HL-60 (cell line): Measurements from ENCODE around the gene NCEH1.

Source experiments
- DNase-seq, 2 experiments: peaks; one replicate each; pipeline ENCODE4 v3.0.0-alpha.2; 2010 to 2020; ENCODE audit warnings: low read depth in 1 of 2, low spot score in 1 of 2
- H3K27ac ChIP-seq: fragments of 250-450 bp; sonication (Bioruptor Pico); replicated peaks from 2 replicates; pipeline ENCODE4 v1.5.1; 2020; ENCODE audit warnings: mild to moderate bottlenecking, moderate library complexity
- H3K27me3 ChIP-seq: fragments of 250-450 bp; sonication (Bioruptor Pico); 2 replicates; pipeline ENCODE4 v1.5.1; 2021; ENCODE audit warnings: mild to moderate bottlenecking, moderate library complexity; ENCODE audit not compliant: insufficient read depth, poor library complexity, severe bottlenecking
- H3K4me3 ChIP-seq: replicated peaks from 2 replicates; pipeline ENCODE4 v1.5.1; 2011; ENCODE audit warnings: mild to moderate bottlenecking, control low read depth, low read length; ENCODE audit not compliant: insufficient read depth
- GABPA ChIP-seq: IDR thresholded peaks from 2 replicates; pipeline ENCODE4 v1.6.1; 2012; ENCODE audit warnings: low read depth
- POLR2AphosphoS5 ChIP-seq: IDR thresholded peaks from 2 replicates; pipeline ENCODE4 v1.6.1; 2012; ENCODE audit warnings: low read depth
- SPI1 ChIP-seq: IDR thresholded peaks from 2 replicates; pipeline ENCODE4 v1.6.1; 2012; ENCODE audit warnings: low read depth, mild to moderate bottlenecking, borderline replicate concordance
- TF ChIP-seq, protein P1 (sequence below): IDR thresholded peaks from 2 replicates; pipeline ENCODE4 v1.6.1; 2012; ENCODE audit warnings: low read depth; ENCODE audit not compliant: insufficient replicate concordance
- TF ChIP-seq, protein P2 (sequence below): IDR thresholded peaks from one replicate; pipeline ENCODE4 v1.5.1; 2011; ENCODE audit warnings: low read length, control low read depth, inconsistent platforms; ENCODE audit not compliant: insufficient read depth

The NCEH1 gene

DNA sequence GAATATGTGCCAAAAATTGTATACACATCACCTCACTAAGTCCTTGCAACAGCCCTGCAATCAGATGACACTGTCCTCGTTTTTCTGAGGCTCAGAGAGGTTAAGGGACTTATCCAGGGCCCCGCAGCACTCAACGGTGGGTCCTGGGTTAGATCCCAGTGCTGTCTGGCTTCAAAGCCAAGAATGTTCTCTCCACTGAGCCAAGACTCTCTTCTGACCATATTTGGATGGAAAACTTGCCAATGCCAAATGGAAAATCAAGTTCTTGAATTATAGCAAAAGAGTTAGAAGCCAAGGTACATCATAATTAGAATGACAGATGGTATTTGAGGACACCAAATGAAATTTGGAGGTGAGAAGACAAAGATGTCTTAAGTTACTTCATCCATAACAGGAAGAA is 75.9 kb downstream of the NCEH1 start:
- TF ChIP-seq GABPA, result no peak
- TF ChIP-seq, protein P1, sequence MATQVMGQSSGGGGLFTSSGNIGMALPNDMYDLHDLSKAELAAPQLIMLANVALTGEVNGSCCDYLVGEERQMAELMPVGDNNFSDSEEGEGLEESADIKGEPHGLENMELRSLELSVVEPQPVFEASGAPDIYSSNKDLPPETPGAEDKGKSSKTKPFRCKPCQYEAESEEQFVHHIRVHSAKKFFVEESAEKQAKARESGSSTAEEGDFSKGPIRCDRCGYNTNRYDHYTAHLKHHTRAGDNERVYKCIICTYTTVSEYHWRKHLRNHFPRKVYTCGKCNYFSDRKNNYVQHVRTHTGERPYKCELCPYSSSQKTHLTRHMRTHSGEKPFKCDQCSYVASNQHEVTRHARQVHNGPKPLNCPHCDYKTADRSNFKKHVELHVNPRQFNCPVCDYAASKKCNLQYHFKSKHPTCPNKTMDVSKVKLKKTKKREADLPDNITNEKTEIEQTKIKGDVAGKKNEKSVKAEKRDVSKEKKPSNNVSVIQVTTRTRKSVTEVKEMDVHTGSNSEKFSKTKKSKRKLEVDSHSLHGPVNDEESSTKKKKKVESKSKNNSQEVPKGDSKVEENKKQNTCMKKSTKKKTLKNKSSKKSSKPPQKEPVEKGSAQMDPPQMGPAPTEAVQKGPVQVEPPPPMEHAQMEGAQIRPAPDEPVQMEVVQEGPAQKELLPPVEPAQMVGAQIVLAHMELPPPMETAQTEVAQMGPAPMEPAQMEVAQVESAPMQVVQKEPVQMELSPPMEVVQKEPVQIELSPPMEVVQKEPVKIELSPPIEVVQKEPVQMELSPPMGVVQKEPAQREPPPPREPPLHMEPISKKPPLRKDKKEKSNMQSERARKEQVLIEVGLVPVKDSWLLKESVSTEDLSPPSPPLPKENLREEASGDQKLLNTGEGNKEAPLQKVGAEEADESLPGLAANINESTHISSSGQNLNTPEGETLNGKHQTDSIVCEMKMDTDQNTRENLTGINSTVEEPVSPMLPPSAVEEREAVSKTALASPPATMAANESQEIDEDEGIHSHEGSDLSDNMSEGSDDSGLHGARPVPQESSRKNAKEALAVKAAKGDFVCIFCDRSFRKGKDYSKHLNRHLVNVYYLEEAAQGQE, result no peak
- TF ChIP-seq, protein P2, sequence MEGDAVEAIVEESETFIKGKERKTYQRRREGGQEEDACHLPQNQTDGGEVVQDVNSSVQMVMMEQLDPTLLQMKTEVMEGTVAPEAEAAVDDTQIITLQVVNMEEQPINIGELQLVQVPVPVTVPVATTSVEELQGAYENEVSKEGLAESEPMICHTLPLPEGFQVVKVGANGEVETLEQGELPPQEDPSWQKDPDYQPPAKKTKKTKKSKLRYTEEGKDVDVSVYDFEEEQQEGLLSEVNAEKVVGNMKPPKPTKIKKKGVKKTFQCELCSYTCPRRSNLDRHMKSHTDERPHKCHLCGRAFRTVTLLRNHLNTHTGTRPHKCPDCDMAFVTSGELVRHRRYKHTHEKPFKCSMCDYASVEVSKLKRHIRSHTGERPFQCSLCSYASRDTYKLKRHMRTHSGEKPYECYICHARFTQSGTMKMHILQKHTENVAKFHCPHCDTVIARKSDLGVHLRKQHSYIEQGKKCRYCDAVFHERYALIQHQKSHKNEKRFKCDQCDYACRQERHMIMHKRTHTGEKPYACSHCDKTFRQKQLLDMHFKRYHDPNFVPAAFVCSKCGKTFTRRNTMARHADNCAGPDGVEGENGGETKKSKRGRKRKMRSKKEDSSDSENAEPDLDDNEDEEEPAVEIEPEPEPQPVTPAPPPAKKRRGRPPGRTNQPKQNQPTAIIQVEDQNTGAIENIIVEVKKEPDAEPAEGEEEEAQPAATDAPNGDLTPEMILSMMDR, result no peak
- TF ChIP-seq SPI1, result no peak
- no peak for TF ChIP-seq POLR2AphosphoS5
- no peaks in the 10 kb centered on the region for H3K27me3 ChIP-seq
- DNase-seq, result no peak
- no peak overlapping the region for H3K4me3 ChIP-seq
- no peak overlapping the region for H3K27ac ChIP-seq

DNA sequence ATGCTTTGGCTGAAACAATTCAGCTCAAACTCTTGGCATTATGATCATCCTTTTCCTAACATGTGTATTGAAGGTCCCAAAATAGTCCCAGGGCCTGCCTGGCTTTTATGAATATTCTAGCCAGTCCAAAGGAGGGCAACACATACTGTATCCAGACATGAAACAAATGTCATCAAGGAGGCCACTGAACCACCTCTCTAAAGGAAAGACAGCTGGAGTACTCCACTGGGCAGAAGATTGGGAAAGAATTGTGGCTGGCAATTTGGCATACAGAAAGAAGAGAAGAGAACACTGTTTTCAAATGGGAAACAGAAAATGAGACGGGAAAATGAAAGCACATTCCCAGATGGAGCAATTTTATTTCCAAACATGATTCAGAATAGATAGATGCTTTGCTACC is 80.6 kb downstream of the NCEH1 start:
- TF ChIP-seq POLR2AphosphoS5 (no peak), GABPA (no peak), SPI1 (no peak)
- TF ChIP-seq, protein P2, result no peak
- TF ChIP-seq, protein P1, result no peak
- Histone ChIP-seq H3K4me3 (no peak overlapping the region), H3K27me3 (no peaks in the 10 kb centered on the region), H3K27ac (no peak overlapping the region)
- DNase-seq, result no peak

DNA sequence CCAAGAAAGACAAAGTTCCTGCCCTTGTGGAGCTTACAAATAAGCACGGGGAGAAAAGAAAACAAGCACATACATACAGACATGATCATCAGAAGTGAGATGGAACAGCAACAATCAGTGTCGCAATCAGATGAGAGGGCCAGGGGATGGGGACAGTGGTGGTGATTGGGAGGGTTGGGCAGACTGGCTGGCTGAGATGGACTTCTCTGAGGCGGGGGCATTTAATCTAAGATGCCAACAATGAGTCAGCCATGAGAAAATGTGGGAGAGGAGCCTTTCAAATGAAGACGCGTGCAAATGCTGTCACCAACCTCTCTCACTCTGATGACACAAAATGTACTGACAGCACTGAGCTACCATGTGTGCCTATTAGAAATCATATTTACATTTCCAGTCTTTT is 81.4 kb downstream of the NCEH1 start:
- DNase-seq, result no peak
- Histone ChIP-seq H3K27me3 (no peaks in the 10 kb centered on the region), H3K27ac (no peak overlapping the region), H3K4me3 (no peak overlapping the region)
- TF ChIP-seq, protein P2, result no peak
- TF ChIP-seq, protein P1, result no peak
- no peak for TF ChIP-seq SPI1
- no peak for TF ChIP-seq GABPA
- no peak for TF ChIP-seq POLR2AphosphoS5
